HCT116 (cell line): ENCODE data around the gene TMEM117. TPM values are rescaled to one million over a fixed set of nuclear protein-coding genes. Genes with fewer than 3 reads are reported as not detected.

Experiments used
- ATAC-seq: fragments of 200-7000 bp; cut with Tn5 transposase; 2 replicates; pipeline ENCODE4 v1.9.1; 2020; ENCODE audit warnings: mild to moderate bottlenecking, moderate library complexity
- BruUV-seq: library from RNA; stranded (reverse); fragments of 400-500 nt; replicated peaks from 2 replicates; lab custom pipeline; 2021; lab: Mats Ljungman, UMichigan
- CTCF ChIA-PET: fragments of 300-600 bp; sonication (Branson Sonifier 250); formaldehyde crosslinking; loops from one replicate; lab custom pipeline; 2021; ENCODE audit warnings: antibody characterized with exemption; lab: Charles Lee
- POLR2A ChIA-PET: fragments of 300-600, 350-600 bp; sonication (Branson Sonifier 250); formaldehyde crosslinking; loops from one replicate; lab custom pipeline; 2021; ENCODE audit warnings: antibody characterized with exemption; lab: Charles Lee
- RAD21 ChIA-PET, 2 experiments: fragments of 300-600 bp; sonication (Branson Sonifier 250); formaldehyde crosslinking; loops; one replicate each; lab custom pipeline; 2023; ENCODE audit warnings: low total read pairs in 2 of 2; ENCODE audit not compliant: uncharacterized antibody in 2 of 2, unreplicated experiment in 2 of 2, low non-redundant PET in 1 of 2; lab: Charles Lee
- DNase-seq: peaks from one replicate; pipeline ENCODE4 v3.0.0-alpha.2; 2010; ENCODE audit warnings: low read depth, low spot score
- H2AFZ ChIP-seq: fragments of 200-600 bp; shearing (Covaris generic), sonication (generic); 2 replicates; pipeline ENCODE4 v1.6.1; 2017; ENCODE audit warnings: low read depth, mixed run types, mixed read lengths, antibody characterized with exemption, low read length; ENCODE audit not compliant: poor library complexity, severe bottlenecking
- H3K27ac ChIP-seq: 2 replicates; pipeline ENCODE4 v1.5.1; 2012; ENCODE audit warnings: low read depth, low read length
- H3K27me3 ChIP-seq: fragments of 200-600 bp; sonication (generic); 2 replicates; pipeline ENCODE4 v1.6.1; 2016; ENCODE audit warnings: mixed run types, low read length, mixed read lengths; ENCODE audit not compliant: insufficient read depth
- H3K36me3 ChIP-seq, 2 experiments: fragments of 200-500 bp in 1 of 2; fragments of 200-600 bp in 1 of 2; sonication (Bioruptor generic) in 1 of 2; sonication (generic) in 1 of 2; 2 replicates each; pipeline versions ENCODE4 v1.5.1 to v1.6.1; 2014 to 2016; ENCODE audit warnings: low read length in 2 of 2, inconsistent platforms in 1 of 2, mixed read lengths in 1 of 2, mixed run types in 1 of 2; ENCODE audit not compliant: insufficient read depth in 2 of 2, control insufficient read depth in 1 of 2
- H3K4me1 ChIP-seq, 2 experiments: fragments of 200-600 bp in 1 of 2; sonication (generic) in 1 of 2; 2 replicates each; pipeline versions ENCODE4 v1.5.1 to v1.6.1; 2012 to 2017; ENCODE audit warnings: low read length in 2 of 2, inconsistent platforms in 1 of 2, mild to moderate bottlenecking in 1 of 2, mixed read lengths in 1 of 2, mixed run types in 1 of 2, moderate library complexity in 1 of 2; ENCODE audit not compliant: insufficient read depth in 2 of 2, control insufficient read depth in 1 of 2
- H3K4me2 ChIP-seq: fragments of 200-600 bp; sonication (generic); 2 replicates; pipeline ENCODE4 v1.6.1; 2017; ENCODE audit warnings: mixed run types, low read length, mixed read lengths
- H3K4me3 ChIP-seq, 2 experiments: fragments of 200-600 bp in 1 of 2; sonication (generic) in 1 of 2; replicated peaks in 1 of 2; 2 replicates each; pipeline ENCODE4 v1.5.1; 2011 to 2016; ENCODE audit warnings: low read length in 2 of 2, control low read depth in 1 of 2, low read depth in 1 of 2, mild to moderate bottlenecking in 1 of 2, mixed read lengths in 1 of 2, mixed run types in 1 of 2
- H3K79me2 ChIP-seq: fragments of 200-600 bp; sonication (generic); 2 replicates; pipeline ENCODE4 v1.6.1; 2017; ENCODE audit warnings: mild to moderate bottlenecking, mixed run types, low read length, moderate library complexity, mixed read lengths; ENCODE audit not compliant: insufficient read depth
- H3K9ac ChIP-seq: fragments of 200-600 bp; sonication (generic); 2 replicates; pipeline ENCODE4 v1.6.1; 2016; ENCODE audit warnings: low read length, mixed read lengths
- H3K9me2 ChIP-seq: fragments of 200-600 bp; sonication (generic), shearing (Covaris generic); 2 replicates; pipeline ENCODE4 v1.6.1; 2017; ENCODE audit warnings: mixed run types, mild to moderate bottlenecking, moderate library complexity; ENCODE audit not compliant: insufficient read depth
- H3K9me3 ChIP-seq, 2 experiments: fragments of 200-500 bp in 1 of 2; fragments of 200-600 bp in 1 of 2; sonication (Bioruptor generic) in 1 of 2; sonication (generic) in 1 of 2; 2 replicates each; pipeline ENCODE4 v1.6.1; 2014 to 2017; ENCODE audit warnings: low read length in 2 of 2, mixed read lengths in 2 of 2, inconsistent platforms in 1 of 2, low read depth in 1 of 2, mild to moderate bottlenecking in 1 of 2, mixed run types in 1 of 2, moderate library complexity in 1 of 2; ENCODE audit not compliant: control insufficient read depth in 1 of 2, insufficient read depth in 1 of 2
- H4K20me1 ChIP-seq: fragments of 200-600 bp; sonication (generic), shearing (Covaris generic); 2 replicates; pipeline ENCODE4 v1.6.1; 2017; ENCODE audit warnings: mixed run types, mild to moderate bottlenecking, moderate library complexity; ENCODE audit not compliant: insufficient read depth
- CBX3 ChIP-seq: IDR thresholded peaks from 2 replicates; pipeline ENCODE4 v1.6.1; 2012; ENCODE audit warnings: low read depth
- EGR1 ChIP-seq: IDR thresholded peaks from 2 replicates; pipeline ENCODE4 v1.6.1; 2012; ENCODE audit warnings: low read depth
- ELF1 ChIP-seq: IDR thresholded peaks from 2 replicates; pipeline ENCODE4 v1.6.1; 2012; ENCODE audit warnings: low read depth, borderline replicate concordance
- EZH2 ChIP-seq: fragments of 200-600 bp; sonication (generic); IDR thresholded peaks from 2 replicates; pipeline ENCODE4 v1.6.1; 2017; ENCODE audit warnings: antibody characterized with exemption, mixed run types
- FOSL1 ChIP-seq: IDR thresholded peaks from 2 replicates; pipeline ENCODE4 v1.6.1; 2012; ENCODE audit warnings: low read depth
- MAX ChIP-seq: IDR thresholded peaks from 2 replicates; pipeline ENCODE4 v1.6.1; 2012
- POLR2A ChIP-seq: IDR thresholded peaks from 2 replicates; pipeline ENCODE4 v1.7.0; 2011; ENCODE audit warnings: borderline replicate concordance; ENCODE audit not compliant: insufficient read depth, insufficient read length; ENCODE audit errors: extremely low read depth
- POLR2AphosphoS5 ChIP-seq: IDR thresholded peaks from 2 replicates; pipeline ENCODE4 v1.6.1; 2011; ENCODE audit warnings: mild to moderate bottlenecking, low read depth, low read length, moderate library complexity
- RAD21 ChIP-seq: IDR thresholded peaks from 2 replicates; pipeline ENCODE4 v1.6.1; 2012; ENCODE audit warnings: low read depth, mild to moderate bottlenecking
- REST ChIP-seq: IDR thresholded peaks from 2 replicates; pipeline ENCODE4 v1.6.1; 2012; ENCODE audit warnings: low read depth
- SIN3A ChIP-seq: IDR thresholded peaks from 2 replicates; pipeline ENCODE4 v1.6.1; 2012; ENCODE audit warnings: low read depth
- SP1 ChIP-seq: IDR thresholded peaks from 2 replicates; pipeline ENCODE4 v1.6.1; 2012; ENCODE audit warnings: low read depth
- TCF7L2 ChIP-seq: IDR thresholded peaks from 2 replicates; pipeline ENCODE4 v1.7.0; 2011; ENCODE audit warnings: borderline replicate concordance, inconsistent platforms; ENCODE audit not compliant: insufficient read depth, insufficient read length; ENCODE audit errors: extremely low read depth
- YY1 ChIP-seq: IDR thresholded peaks from 2 replicates; pipeline ENCODE4 v1.6.1; 2011; ENCODE audit warnings: low read length, low read depth, moderate library complexity, mild to moderate bottlenecking; ENCODE audit not compliant: insufficient replicate concordance; ENCODE audit errors: extremely low read depth
- ZNF274 ChIP-seq: fragments of 200-500 bp; sonication (Bioruptor generic); IDR thresholded peaks from 2 replicates; pipeline ENCODE4 v1.6.1; 2014; ENCODE audit warnings: mild to moderate bottlenecking, low read depth, low read length, inconsistent platforms
- intact Hi-C: fragments of 100-400 bp; cut with micrococcal nuclease; formaldehyde crosslinking; loops from 2 replicates; pipeline ENCODE4 v1.10.0; 2022
- total RNA-seq: library from RNA; stranded (reverse); gene quantifications from one replicate; pipeline ENCODE4 v1.2.1, GENCODE V29; 2021; ENCODE audit not compliant: unreplicated experiment

TMEM117 gene
- total RNA-seq, 1 experiment from 2014 or later, result 3.6 TPM

GRCh38 chr12:43826681-43827080, 9.2 kb upstream of the TMEM117 start:
- Histone ChIP-seq H3K4me3 (no peak overlapping the region), H3K27ac (no peak overlapping the region), H2AFZ (no peak overlapping the region), H3K9me3 (no peaks in the 10 kb centered on the region), H3K4me1 (no peaks in the 10 kb centered on the region), H4K20me1 (no peaks in the 10 kb centered on the region), H3K27me3 (no peaks in the 10 kb centered on the region), H3K9ac (no peak overlapping the region), H3K4me2 (no peak overlapping the region), H3K36me3 (no peaks in the 10 kb centered on the region), H3K9me2 (no peaks in the 10 kb centered on the region), H3K79me2 (no peaks in the 10 kb centered on the region)
- ChIA-PET CTCF (no interaction called here), POLR2A (no interaction called here), RAD21 (no interaction called here)
- no peak for TF ChIP-seq EGR1
- no peak for TF ChIP-seq YY1
- no peak for TF ChIP-seq SIN3A
- no peak for TF ChIP-seq EZH2
- no peak for TF ChIP-seq ELF1
- TF ChIP-seq SP1, result no peak
- no peak for TF ChIP-seq REST
- no peak for TF ChIP-seq FOSL1
- no peak for TF ChIP-seq ZNF274
- no peak for TF ChIP-seq MAX
- TF ChIP-seq RAD21, result no peak
- no peak for TF ChIP-seq POLR2A
- no peak for TF ChIP-seq CBX3
- no peak for TF ChIP-seq POLR2AphosphoS5
- no peak for TF ChIP-seq TCF7L2
- no TSS peak for BruUV-seq
- ATAC-seq (no peak), DNase-seq (no peak)
- intact Hi-C loops, result no loop called here
